Mesothelial cell of epicardium (in vitro differentiated cells): ENCODE measurements around the gene GSE1. TPM values are rescaled to one million over a fixed set of nuclear protein-coding genes. Genes with fewer than 3 reads are reported as not detected.

Experiments used
- DNase-seq, 2 experiments: peaks; one replicate each; pipeline ENCODE4 v3.0.0; 2021; ENCODE audit warnings: low spot score in 2 of 2; ENCODE audit not compliant: unreplicated experiment in 2 of 2
- H3K27ac Mint-ChIP-seq: 2 replicates; pipeline ENCODE4 v1.8.0; 2021; ENCODE audit warnings: mixed read lengths
- H3K27me3 Mint-ChIP-seq: 2 replicates; pipeline ENCODE4 v1.8.0; 2021; ENCODE audit warnings: low read depth, mixed read lengths
- H3K36me3 Mint-ChIP-seq: 2 replicates; pipeline ENCODE4 v1.8.0; 2021; ENCODE audit warnings: mixed read lengths
- H3K4me1 Mint-ChIP-seq: 2 replicates; pipeline ENCODE4 v1.8.0; 2021; ENCODE audit warnings: mixed read lengths
- H3K4me3 Mint-ChIP-seq: 2 replicates; pipeline ENCODE4 v1.8.0; 2021; ENCODE audit warnings: mild to moderate bottlenecking, moderate library complexity, mixed read lengths
- H3K9me3 Mint-ChIP-seq: 2 replicates; pipeline ENCODE4 v1.8.0; 2021; ENCODE audit warnings: mixed read lengths
- total RNA-seq: library from RNA; stranded (reverse); gene quantifications from 3 replicates; pipeline ENCODE4 v1.2.1, GENCODE V29; 2021
- TF ChIP-seq, protein P1 (sequence below): fragments of 200-600 bp; sonication (generic); IDR thresholded peaks from one replicate; pipeline ENCODE4 v1.5.0; 2021; ENCODE audit warnings: antibody characterized with exemption; ENCODE audit not compliant: unreplicated experiment

The GSE1 gene
- total RNA-seq, 1 donor from 2014 or later, result 218 TPM

DNA sequence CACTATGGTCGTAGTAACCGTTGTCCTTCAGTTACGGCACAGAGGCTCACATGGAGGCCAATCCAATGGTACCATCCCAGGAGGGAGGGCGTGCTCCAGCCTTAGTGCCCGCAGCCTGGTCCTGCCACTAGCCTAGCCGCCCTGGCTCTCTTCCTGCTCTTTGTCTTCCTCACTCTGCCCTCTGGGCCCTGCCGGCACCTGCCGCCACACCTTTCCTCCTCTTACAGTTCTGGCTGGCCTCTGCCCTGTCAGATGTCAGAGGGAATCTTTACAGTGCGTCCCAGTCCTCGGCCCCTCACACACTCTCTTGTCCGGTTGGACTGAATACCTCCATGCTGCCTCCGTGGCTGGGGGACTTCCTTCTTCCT, 52.2 kb downstream of the GSE1 start:
- Mint-ChIP-seq H3K36me3 (peaks cover 45% of the 10 kb centered on the region), H3K4me3 (no peak overlapping the region), H3K27ac (no peak overlapping the region), H3K4me1 (peaks cover 1% of the 10 kb centered on the region), H3K27me3 (no peaks in the 10 kb centered on the region), H3K9me3 (no peaks in the 10 kb centered on the region)
- no peak for DNase-seq
- TF ChIP-seq, protein P1, sequence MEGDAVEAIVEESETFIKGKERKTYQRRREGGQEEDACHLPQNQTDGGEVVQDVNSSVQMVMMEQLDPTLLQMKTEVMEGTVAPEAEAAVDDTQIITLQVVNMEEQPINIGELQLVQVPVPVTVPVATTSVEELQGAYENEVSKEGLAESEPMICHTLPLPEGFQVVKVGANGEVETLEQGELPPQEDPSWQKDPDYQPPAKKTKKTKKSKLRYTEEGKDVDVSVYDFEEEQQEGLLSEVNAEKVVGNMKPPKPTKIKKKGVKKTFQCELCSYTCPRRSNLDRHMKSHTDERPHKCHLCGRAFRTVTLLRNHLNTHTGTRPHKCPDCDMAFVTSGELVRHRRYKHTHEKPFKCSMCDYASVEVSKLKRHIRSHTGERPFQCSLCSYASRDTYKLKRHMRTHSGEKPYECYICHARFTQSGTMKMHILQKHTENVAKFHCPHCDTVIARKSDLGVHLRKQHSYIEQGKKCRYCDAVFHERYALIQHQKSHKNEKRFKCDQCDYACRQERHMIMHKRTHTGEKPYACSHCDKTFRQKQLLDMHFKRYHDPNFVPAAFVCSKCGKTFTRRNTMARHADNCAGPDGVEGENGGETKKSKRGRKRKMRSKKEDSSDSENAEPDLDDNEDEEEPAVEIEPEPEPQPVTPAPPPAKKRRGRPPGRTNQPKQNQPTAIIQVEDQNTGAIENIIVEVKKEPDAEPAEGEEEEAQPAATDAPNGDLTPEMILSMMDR, result no peak

DNA sequence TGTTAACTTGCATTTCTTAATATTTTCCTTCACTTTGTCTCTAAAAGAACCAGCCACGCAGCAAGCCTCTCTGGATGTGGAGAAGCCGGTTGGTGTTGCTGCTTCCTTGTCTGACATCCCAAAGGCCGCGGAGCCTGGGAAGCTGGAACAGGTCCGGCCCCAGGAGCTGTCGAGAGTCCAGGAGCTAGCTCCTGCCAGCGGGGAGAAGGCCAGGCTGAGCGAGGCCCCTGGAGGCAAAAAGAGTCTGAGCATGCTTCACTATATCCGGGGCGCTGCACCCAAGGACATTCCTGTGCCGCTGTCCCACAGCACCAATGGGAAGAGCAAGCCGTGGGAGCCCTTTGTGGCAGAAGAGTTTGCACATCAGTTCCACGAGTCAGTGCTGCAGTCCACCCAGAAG, 52.8 kb downstream of the GSE1 start:
- DNase-seq, result no peak
- H3K27ac Mint-ChIP-seq, result no peak overlapping the region
- H3K36me3 Mint-ChIP-seq, result peaks cover 50% of the 10 kb centered on the region
- H3K4me1 Mint-ChIP-seq, result peaks cover 1% of the 10 kb centered on the region
- TF ChIP-seq, protein P1, result no peak
- no peaks in the 10 kb centered on the region for H3K9me3 Mint-ChIP-seq
- no peak overlapping the region for H3K4me3 Mint-ChIP-seq
- H3K27me3 Mint-ChIP-seq, result no peaks in the 10 kb centered on the region

GRCh38 chr16:85667261-85667660, 54.1 kb downstream of the GSE1 start:
- H3K4me1 Mint-ChIP-seq, result no peaks in the 10 kb centered on the region
- H3K27me3 Mint-ChIP-seq, result no peaks in the 10 kb centered on the region
- TF ChIP-seq, protein P1, result no peak
- H3K27ac Mint-ChIP-seq, result no peak overlapping the region
- DNase-seq, result no peak
- H3K9me3 Mint-ChIP-seq, result no peaks in the 10 kb centered on the region
- no peak overlapping the region for H3K4me3 Mint-ChIP-seq
- peaks cover 51% of the 10 kb centered on the region for H3K36me3 Mint-ChIP-seq

- Mint-ChIP-seq H3K4me1 (no peaks in the 10 kb centered on the region), H3K9me3 (no peaks in the 10 kb centered on the region), H3K36me3 (peaks cover 50% of the 10 kb centered on the region), H3K27ac (no peak overlapping the region), H3K4me3 (no peak overlapping the region), H3K27me3 (no peaks in the 10 kb centered on the region)
- TF ChIP-seq, protein P1, result no peak
- DNase-seq, result no peak
Observed at GRCh38 chr16:85667841-85668413, 54.8 kb downstream of the GSE1 start.

DNA sequence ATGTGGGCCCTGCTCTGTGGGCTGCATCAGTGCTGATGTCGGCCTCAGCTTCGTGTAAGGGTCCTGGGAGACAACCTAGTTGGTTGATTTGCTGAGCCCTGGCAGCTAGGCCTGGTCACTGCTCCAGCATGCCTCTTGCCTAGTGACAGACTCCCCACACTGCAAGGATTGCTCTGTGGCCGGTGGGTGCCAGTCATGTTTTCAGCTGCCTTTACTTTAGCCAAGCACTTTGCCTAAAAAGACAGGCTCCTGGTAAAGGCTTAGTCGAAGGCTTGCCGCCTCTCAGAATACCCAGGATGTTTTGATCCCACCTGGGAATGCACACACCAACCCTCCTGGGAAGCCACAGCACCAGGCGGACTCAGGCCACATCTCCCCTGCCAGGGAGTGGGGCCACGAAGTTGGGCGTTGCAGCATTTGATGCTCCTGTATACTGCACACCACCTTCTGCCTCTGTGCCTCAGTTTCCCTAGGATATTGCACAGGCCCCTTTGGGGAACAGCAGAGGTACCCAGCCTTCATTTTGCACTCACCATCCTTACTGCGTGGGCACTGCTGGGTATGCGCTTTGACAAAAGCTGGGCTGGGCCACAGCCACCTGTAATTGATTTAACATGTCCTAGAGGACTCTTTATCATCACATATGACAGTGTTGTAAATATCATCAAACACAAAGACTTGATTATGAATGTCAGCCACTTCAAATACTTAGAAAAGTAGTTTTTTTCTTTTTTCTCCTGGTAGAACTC, 55.7 kb downstream of the GSE1 start:
- H3K27ac Mint-ChIP-seq, result no peak overlapping the region
- H3K27me3 Mint-ChIP-seq, result no peaks in the 10 kb centered on the region
- no peak for DNase-seq
- H3K4me3 Mint-ChIP-seq, result no peak overlapping the region
- H3K36me3 Mint-ChIP-seq, result peaks cover 47% of the 10 kb centered on the region
- H3K4me1 Mint-ChIP-seq, result no peaks in the 10 kb centered on the region
- no peaks in the 10 kb centered on the region for H3K9me3 Mint-ChIP-seq
- TF ChIP-seq, protein P1, result no peak
